ENCODE measurements around the gene KCNQ1. TPM values are rescaled to one million over a fixed set of nuclear protein-coding genes. Genes with fewer than 3 reads are reported as not detected.

KCNQ1 gene
- total RNA-seq, 1 experiment from 2014 or later = 1.0 TPM

DNA sequence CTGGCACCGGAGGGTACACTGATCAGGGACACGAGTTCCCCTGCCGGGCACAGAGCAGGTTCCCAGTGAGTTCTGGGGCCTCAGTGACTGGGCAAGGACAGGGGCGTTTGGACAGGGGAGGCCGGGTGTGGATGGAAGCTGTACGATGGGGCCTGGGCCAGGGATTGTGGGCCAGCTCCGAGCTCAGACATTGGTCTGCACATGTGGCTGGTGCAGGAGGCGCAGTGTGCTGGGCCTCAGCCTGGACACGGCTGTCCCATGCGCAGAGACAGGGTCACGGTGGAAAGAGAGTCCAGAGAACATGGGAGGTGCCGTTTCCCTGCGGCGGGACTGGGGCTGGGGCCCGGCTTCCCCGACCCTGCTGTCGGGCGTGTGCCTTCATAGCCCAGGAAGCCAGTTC is 380.0 kb downstream of the KCNQ1 start:
- peak overlapping the region; percentile 21 for H3K27ac Mint-ChIP-seq (ENCODE audit: unreplicated experiment)
- CTCF ChIA-PET = interaction anchor here (0.8 kb wide), 1 partner anchor 10 kb away, joined by 4 read pairs; no protein-coding TSS in a partner anchor
- Histone ChIP-seq H3K27me3 (replicated peaks; ENCODE audit: control insufficient read depth, insufficient read depth, low read length) (no peaks in the 10 kb centered on the region), H3K9me3 (peaks cover 41% of the 10 kb centered on the region), H3K4me3 (ENCODE audit: low read depth, low read length) (no peak overlapping the region), H3K36me3 (ENCODE audit: control insufficient read depth, insufficient read depth, low read length) (no peaks in the 10 kb centered on the region), H3K4me1 (peaks cover 16% of the 10 kb centered on the region)
- H3K4me3 Mint-ChIP-seq (ENCODE audit: unreplicated experiment) = no peak overlapping the region
- H3K36me3 Mint-ChIP-seq (ENCODE audit: insufficient read depth, unreplicated experiment) = no peaks in the 10 kb centered on the region
- no peak for DNase-seq
- intact Hi-C loops (cut with micrococcal nuclease; ENCODE audit: unreplicated experiment) = no loop called here
- TF ChIP-seq CTCF (IDR thresholded peaks at IDR 0.05; ENCODE audit: insufficient read depth in 1 of 2, low read depth in 1 of 2, low read length in 1 of 2, severe bottlenecking in 1 of 2, unreplicated experiment in 1 of 2) = no peak
- peaks cover 72% of the 10 kb centered on the region for H3K9me3 Mint-ChIP-seq (ENCODE audit: unreplicated experiment)
- no TSS peak for BruUV-seq (replicated peaks)
- H3K4me1 Mint-ChIP-seq (ENCODE audit: low read depth, unreplicated experiment) = peaks cover 8% of the 10 kb centered on the region
- POLR2A ChIA-PET = interaction anchor here (0.5 kb wide), 1 partner anchor 448 kb away, joined by 3 read pairs; no protein-coding TSS in a partner anchor
- H3K27me3 Mint-ChIP-seq (ENCODE audit: insufficient read depth, unreplicated experiment) = no peaks in the 10 kb centered on the region

- H3K9me3 Mint-ChIP-seq (ENCODE audit: unreplicated experiment) = peaks cover 68% of the 10 kb centered on the region
- ChIA-PET POLR2A (no interaction called here), CTCF (interaction anchor here (0.8 kb wide), 1 partner anchor 10 kb away, joined by 4 read pairs; no protein-coding TSS in a partner anchor)
- no peak for DNase-seq
- TF ChIP-seq CTCF (IDR thresholded peaks at IDR 0.05; ENCODE audit: insufficient read depth in 1 of 2, low read depth in 1 of 2, low read length in 1 of 2, severe bottlenecking in 1 of 2, unreplicated experiment in 1 of 2) = no peak
- H3K9me3 ChIP-seq = peaks cover 35% of the 10 kb centered on the region
- no peaks in the 10 kb centered on the region for H3K27me3 ChIP-seq (replicated peaks; ENCODE audit: control insufficient read depth, insufficient read depth, low read length)
- H3K4me3 ChIP-seq (ENCODE audit: low read depth, low read length) = no peak overlapping the region
- H3K36me3 Mint-ChIP-seq (ENCODE audit: insufficient read depth, unreplicated experiment) = no peaks in the 10 kb centered on the region
- H3K27ac Mint-ChIP-seq (ENCODE audit: unreplicated experiment) = peak overlapping the region; percentile 21
- H3K4me1 ChIP-seq = peaks cover 16% of the 10 kb centered on the region
- intact Hi-C loops (cut with micrococcal nuclease; ENCODE audit: unreplicated experiment) = no loop called here
- H3K36me3 ChIP-seq (ENCODE audit: control insufficient read depth, insufficient read depth, low read length) = no peaks in the 10 kb centered on the region
- no peak overlapping the region for H3K4me3 Mint-ChIP-seq (ENCODE audit: unreplicated experiment)
- H3K27me3 Mint-ChIP-seq (ENCODE audit: insufficient read depth, unreplicated experiment) = no peaks in the 10 kb centered on the region
- peaks cover 8% of the 10 kb centered on the region for H3K4me1 Mint-ChIP-seq (ENCODE audit: low read depth, unreplicated experiment)
- BruUV-seq (replicated peaks) = no TSS peak
These were observed 380.6 kb downstream of the KCNQ1 start for GRCh38 chr11:2825261-2825888.

DNA sequence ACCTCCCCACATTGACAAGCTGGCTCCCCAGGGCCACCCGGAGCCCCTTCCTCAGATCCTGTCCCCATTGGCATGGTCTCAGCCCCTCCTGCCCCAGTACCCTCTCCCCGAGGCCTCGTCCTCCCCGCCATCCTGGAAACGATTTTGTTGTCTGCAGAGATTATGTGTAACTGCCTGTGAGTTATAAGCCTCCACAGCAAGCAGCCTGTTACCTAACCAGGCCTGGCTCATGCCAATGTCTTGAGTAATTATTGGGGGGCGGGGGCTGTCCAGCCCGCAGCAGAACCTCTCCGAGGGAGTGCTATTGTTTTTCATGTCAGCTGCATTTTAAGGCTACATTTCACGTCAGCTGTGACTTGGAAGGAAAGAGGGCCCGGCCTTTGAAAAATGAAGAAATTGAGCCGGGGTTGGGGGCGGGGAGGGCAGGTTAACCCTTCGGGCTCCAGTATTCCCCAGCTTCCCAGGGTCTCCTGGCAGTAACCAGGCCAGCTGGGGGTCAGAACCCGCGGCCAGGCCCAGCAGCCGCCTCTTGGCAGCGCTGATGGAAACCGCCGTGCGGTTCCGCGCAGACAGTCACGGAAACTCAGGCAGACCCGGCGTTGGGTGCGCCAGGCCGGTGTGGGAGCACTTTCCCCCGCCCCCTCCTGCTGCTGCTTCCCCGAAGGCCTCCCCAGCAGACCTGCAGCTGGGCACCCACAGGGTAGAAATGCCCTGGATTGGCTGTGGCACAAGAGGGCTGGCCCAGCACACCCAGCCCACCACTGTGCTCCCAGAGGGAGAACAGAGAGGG is 381.3 kb downstream of the KCNQ1 start:
- Mint-ChIP-seq H3K36me3 (ENCODE audit: insufficient read depth, unreplicated experiment) (no peaks in the 10 kb centered on the region), H3K27ac (ENCODE audit: unreplicated experiment) (peak overlapping the region; percentile 21), H3K4me1 (ENCODE audit: low read depth, unreplicated experiment) (peaks cover 8% of the 10 kb centered on the region), H3K27me3 (ENCODE audit: insufficient read depth, unreplicated experiment) (no peaks in the 10 kb centered on the region), H3K9me3 (ENCODE audit: unreplicated experiment) (peaks cover 61% of the 10 kb centered on the region), H3K4me3 (ENCODE audit: unreplicated experiment) (no peak overlapping the region)
- TF ChIP-seq CTCF (IDR thresholded peaks at IDR 0.05; ENCODE audit: insufficient read depth in 1 of 2, low read depth in 1 of 2, low read length in 1 of 2, severe bottlenecking in 1 of 2, unreplicated experiment in 1 of 2) = no peak
- Histone ChIP-seq H3K36me3 (ENCODE audit: control insufficient read depth, insufficient read depth, low read length) (no peaks in the 10 kb centered on the region), H3K27me3 (replicated peaks; ENCODE audit: control insufficient read depth, insufficient read depth, low read length) (no peaks in the 10 kb centered on the region), H3K9me3 (peaks cover 33% of the 10 kb centered on the region), H3K4me1 (peaks cover 16% of the 10 kb centered on the region), H3K4me3 (ENCODE audit: low read depth, low read length) (no peak overlapping the region)
- peak in 1 of 2 experiments; percentile 51 for DNase-seq
- ChIA-PET POLR2A (no interaction called here), CTCF (no interaction called here)
- intact Hi-C loops (cut with micrococcal nuclease; ENCODE audit: unreplicated experiment) = no loop called here
- BruUV-seq (replicated peaks) = no TSS peak

Measured in Caco-2 (cell line).